Daoy (cell line): Measurements from ENCODE around the gene SHKBP1. TPM values are rescaled to one million over a fixed set of nuclear protein-coding genes. Genes with fewer than 3 reads are reported as not detected.
"Not testable (repeated sequence)": the region's sequence is repeated elsewhere in the genome, so short reads cannot be mapped to it uniquely, and the experiment has no call there.

Source experiments
- DNase-seq: peaks from one replicate; pipeline ENCODE4 v3.0.0-alpha.2; 2015; ENCODE audit warnings: low read depth
- total RNA-seq: library from RNA; depleted of rRNA; stranded (reverse); fragments of >200 nt; shearing (Covaris generic); gene quantifications from 2 replicates; pipeline ENCODE4 v1.2.3, GENCODE V29; 2014

SHKBP1 gene
- total RNA-seq, 1 experiment from 2014 or later, result 134 TPM

- no peak for DNase-seq
Observed at GRCh38 chr19:40555978-40556689, 20.5 kb upstream of the SHKBP1 start.

- DNase-seq, result no peak
Observed at GRCh38 chr19:40556953-40557530, 19.6 kb upstream of the SHKBP1 start.

DNA sequence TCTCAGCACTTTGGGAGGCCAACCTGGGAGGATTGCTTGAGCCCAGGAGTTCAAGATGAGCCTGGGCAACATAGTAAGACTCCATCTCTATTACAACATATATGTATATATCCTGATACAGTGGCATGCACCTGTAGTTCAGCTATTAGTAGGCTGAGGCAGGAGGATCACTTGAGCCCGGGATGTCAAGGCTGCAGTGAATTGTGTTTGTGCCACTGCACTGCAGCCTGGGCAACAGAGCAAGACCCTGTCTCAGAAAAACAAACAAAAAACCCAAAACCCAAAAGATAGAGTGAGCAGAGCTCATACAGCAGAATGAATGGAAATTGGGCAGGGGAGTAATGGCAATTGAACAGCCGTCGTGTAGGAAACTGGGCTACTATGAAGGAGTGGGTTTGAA lies 17.3 kb upstream of the SHKBP1 start:
- no peak for DNase-seq

GRCh38 chr19:40560092-40560507 lies 16.6 kb upstream of the SHKBP1 start:
- no peak for DNase-seq

- no peak for DNase-seq
Observed at GRCh38 chr19:40561947-40562346, 14.7 kb upstream of the SHKBP1 start.

- not testable (repeated sequence) for DNase-seq
Observed at GRCh38 chr19:40564535-40564934, 12.1 kb upstream of the SHKBP1 start.

DNA sequence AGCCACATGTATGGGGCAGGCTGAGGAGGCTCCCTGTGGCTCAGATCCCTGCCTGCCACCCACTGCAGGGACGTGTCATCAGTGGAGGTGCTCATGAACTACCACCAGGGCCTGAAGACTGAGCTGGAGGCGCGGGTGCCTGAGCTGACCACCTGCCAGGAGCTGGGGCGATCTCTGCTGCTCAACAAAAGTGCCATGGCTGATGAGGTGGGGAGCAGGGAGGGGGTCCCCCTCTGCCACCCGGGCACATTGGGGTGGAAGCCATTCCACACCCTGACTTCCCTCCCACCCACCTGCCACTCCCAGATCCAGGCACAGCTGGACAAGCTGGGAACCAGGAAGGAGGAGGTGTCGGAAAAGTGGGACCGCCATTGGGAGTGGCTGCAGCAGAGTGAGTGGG lies 11.3 kb upstream of the SHKBP1 start:
- no peak for DNase-seq

GRCh38 chr19:40565910-40566495 lies 10.7 kb upstream of the SHKBP1 start:
- DNase-seq, result no peak

- DNase-seq, result no peak
Observed at GRCh38 chr19:40567040-40567749, 9.5 kb upstream of the SHKBP1 start.

DNA sequence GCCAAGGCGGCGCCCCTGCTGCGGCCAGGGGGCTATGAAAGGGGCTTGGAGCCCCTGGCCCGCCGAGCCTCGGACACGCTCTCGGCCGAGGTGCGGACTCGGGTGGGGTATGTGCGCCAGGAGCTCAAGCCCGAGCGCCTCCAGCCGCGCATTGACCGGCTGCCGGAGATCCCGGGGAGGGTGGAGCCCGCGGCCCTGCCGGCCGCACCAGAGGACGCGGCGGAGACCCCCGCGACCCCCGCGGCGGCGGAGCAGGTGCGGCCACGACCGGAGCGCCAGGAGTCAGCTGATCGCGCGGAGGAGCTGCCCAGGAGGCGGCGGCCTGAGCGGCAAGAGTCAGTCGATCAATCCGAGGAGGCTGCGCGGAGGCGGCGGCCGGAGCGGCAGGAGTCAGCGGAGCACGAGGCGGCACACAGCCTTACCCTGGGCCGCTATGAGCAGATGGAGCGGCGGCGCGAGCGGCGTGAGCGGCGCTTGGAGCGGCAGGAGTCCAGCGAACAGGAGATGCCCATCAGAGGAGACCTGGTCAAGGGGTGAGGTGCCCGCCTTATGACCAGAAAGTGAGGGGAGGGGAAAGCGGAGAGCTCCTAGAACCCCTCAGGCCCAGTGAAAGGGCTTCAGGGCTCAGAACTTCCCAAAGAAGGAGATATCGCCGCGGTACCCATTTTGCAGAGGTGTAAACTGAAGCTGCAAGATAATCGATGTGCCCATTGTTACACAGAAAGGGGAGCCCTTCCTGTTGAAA lies 8.8 kb upstream of the SHKBP1 start:
- no peak for DNase-seq

DNA sequence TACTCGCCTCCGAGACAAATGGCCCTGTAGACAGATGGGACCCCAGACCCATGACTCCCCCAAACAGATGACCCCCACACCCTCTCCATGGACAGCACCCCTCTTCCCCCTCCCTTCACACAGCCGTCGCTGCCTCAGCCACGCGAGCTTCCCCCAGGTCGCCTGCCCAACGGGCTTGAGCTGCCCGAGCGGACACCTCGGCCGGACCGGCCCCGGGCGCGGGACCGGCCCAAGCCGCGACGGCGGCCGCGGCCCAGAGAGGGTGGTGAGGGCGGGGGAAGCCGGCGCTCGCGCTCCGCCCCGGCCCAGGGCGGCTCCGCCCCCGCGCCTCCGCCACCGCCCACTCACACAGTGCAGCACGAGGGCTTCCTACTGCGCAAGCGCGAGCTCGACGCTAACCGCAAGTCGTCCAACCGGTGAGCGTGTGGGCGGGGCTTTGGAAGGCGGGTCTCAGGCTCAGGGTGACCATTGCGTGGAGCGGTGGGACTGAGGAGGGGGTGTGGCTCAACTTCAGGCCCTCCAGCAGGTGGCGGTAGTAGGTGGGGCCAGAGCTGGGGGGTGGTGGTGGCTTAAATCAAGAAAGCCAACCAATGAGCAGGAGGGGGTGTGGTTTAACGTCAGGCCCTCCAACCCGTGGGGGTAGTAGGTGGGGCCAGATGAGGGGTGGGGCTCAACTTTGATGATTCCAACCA lies 6.2 kb upstream of the SHKBP1 start:
- DNase-seq, result peak; percentile 100

GRCh38 chr19:40571005-40571318 lies 5.7 kb upstream of the SHKBP1 start:
- no peak for DNase-seq

GRCh38 chr19:40571831-40572495 lies 4.7 kb upstream of the SHKBP1 start:
- DNase-seq, result no peak

DNA sequence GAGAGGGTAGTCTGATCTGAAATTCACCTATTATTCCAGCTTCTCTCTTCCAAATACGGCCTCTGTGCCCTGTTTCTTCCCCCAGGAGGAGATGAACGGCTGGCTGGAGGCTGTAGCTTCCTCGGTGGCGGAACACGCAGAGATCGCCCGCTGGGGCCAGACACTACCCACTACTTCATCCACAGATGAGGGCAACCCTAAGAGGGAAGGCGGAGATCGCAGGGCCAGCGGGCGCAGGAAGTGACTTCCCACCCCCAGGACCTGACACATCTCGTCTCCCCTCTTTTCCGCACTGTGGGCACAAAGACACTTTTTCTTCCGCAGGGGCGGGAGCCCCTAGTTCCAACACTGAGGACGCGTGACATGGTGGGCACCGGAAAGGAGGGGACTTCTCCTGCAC lies 1.3 kb upstream of the SHKBP1 start:
- DNase-seq, result no peak

- DNase-seq, result no peak
Observed at GRCh38 chr19:40576151-40576584, 505 bp upstream of the SHKBP1 start.

DNA sequence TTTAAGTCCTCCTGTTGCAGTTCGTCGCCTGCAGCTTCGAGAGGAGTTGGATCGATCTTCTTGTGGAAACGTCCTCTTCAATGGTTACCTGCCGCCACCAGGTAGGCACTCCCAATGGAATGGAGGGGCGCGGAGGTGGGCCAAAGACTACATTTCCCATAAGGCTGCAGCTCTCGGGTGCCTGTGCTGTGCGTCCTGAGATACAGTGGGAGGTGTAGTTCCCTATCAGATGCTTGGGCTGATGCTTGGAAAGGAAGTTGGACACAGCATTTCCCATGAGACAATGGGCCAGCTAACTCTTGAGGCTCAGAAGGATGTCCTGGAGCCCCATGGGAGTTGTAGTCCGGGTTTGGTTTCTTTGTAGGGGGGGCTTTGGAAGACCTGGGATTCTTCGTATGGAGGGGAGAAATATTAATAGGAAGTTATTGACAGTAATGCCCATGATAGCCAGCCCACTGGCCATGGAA lies 1.8 kb downstream of the SHKBP1 start:
- DNase-seq, result no peak

DNA sequence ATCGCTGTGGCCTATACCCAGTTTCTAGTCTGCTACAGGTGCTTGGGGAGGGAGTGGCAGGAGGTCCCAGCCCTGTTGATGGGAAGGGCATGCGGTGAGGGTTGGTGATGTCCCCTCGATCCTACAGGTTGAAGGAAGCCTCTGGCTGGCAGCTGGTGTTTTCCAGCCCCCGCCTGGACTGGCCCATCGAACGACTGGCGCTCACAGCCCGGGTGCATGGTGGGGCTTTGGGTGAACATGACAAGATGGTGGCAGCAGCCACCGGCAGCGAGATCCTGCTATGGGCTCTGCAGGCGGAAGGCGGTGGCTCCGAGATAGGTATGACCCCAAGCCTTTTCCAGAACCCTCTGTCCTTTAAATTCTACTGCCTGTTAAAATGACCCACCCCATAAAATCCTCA lies 3.9 kb downstream of the SHKBP1 start:
- DNase-seq, result no peak

GRCh38 chr19:40581531-40581930 lies 4.9 kb downstream of the SHKBP1 start:
- no peak for DNase-seq

- no peak for DNase-seq
Observed at GRCh38 chr19:40582467-40582866, 5.8 kb downstream of the SHKBP1 start.

GRCh38 chr19:40583283-40583682 lies 6.6 kb downstream of the SHKBP1 start:
- no peak for DNase-seq

DNA sequence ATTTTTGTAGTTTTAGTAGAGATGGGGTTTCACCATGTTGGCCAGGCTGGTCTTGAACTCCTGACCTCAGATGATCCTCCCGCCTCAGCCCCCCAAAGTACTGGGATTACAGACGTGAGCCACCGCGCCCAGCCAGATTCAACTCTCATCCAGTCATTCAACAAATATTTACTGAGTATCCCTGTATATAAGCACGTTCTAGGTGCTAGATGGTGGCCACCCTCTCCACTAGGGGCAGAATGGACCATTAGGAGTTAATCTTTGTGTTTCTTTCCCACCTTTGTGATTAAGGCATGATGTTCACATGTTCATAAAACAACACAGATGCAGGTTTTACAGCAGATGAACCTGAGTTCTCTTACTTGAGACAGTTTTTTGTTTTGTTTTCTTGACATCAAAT lies 7.3 kb downstream of the SHKBP1 start:
- DNase-seq, result no peak
